Epidermal melanocyte (primary cell): ENCODE results near the gene GRIA3.
"Not testable (repeated sequence)": the region's sequence is repeated elsewhere in the genome, so short reads cannot be mapped to it uniquely, and the experiment has no call there.

Source experiments
- DNase-seq: peaks from one replicate; pipeline ENCODE4 v3.0.0; 2011; ENCODE audit warnings: low spot score; ENCODE audit not compliant: insufficient read length

The GRIA3 gene

GRCh38 chrX:123340696-123341095 lies 156.6 kb downstream of the GRIA3 start:
- no peak for DNase-seq

GRCh38 chrX:123348468-123348867 lies 164.4 kb downstream of the GRIA3 start:
- no peak for DNase-seq

- no peak for DNase-seq
Observed at GRCh38 chrX:123350226-123350625, 166.1 kb downstream of the GRIA3 start.

- DNase-seq = no peak
Observed at GRCh38 chrX:123357941-123358340, 173.9 kb downstream of the GRIA3 start.

GRCh38 chrX:123358457-123358856 lies 174.4 kb downstream of the GRIA3 start:
- DNase-seq = no peak

GRCh38 chrX:123361371-123361770 lies 177.3 kb downstream of the GRIA3 start:
- DNase-seq = no peak

- not testable (repeated sequence) for DNase-seq
Observed at GRCh38 chrX:123386196-123386595, 202.1 kb downstream of the GRIA3 start.

GRCh38 chrX:123392921-123393320 lies 208.8 kb downstream of the GRIA3 start:
- DNase-seq = no peak

- no peak for DNase-seq
Observed at GRCh38 chrX:123399709-123400108, 215.6 kb downstream of the GRIA3 start.

GRCh38 chrX:123405231-123405630 lies 221.2 kb downstream of the GRIA3 start:
- no peak for DNase-seq

GRCh38 chrX:123408821-123409737 lies 225.0 kb downstream of the GRIA3 start:
- no peak for DNase-seq

GRCh38 chrX:123422875-123423274 lies 238.8 kb downstream of the GRIA3 start:
- no peak for DNase-seq

GRCh38 chrX:123424546-123424945 lies 240.5 kb downstream of the GRIA3 start:
- no peak for DNase-seq

GRCh38 chrX:123425471-123425870 lies 241.4 kb downstream of the GRIA3 start:
- no peak for DNase-seq

- no peak for DNase-seq
Observed at GRCh38 chrX:123425904-123426303, 241.8 kb downstream of the GRIA3 start.

- no peak for DNase-seq
Observed at GRCh38 chrX:123432361-123433150, 248.5 kb downstream of the GRIA3 start.

GRCh38 chrX:123436512-123437136 lies 252.5 kb downstream of the GRIA3 start:
- DNase-seq = no peak

- DNase-seq = not testable (repeated sequence)
Observed at GRCh38 chrX:123439926-123440325, 255.8 kb downstream of the GRIA3 start.

- DNase-seq = no peak
Observed at GRCh38 chrX:123442764-123443163, 258.7 kb downstream of the GRIA3 start.

- DNase-seq = no peak
Observed at GRCh38 chrX:123447506-123447905, 263.4 kb downstream of the GRIA3 start.

- DNase-seq = no peak
Observed at GRCh38 chrX:123449335-123449734, 265.3 kb downstream of the GRIA3 start.

- DNase-seq = no peak
Observed at GRCh38 chrX:123450222-123450621, 266.1 kb downstream of the GRIA3 start.
